ENCODE measurements around the gene TMEM258. TPM values are rescaled to one million over a fixed set of nuclear protein-coding genes. Genes with fewer than 3 reads are reported as not detected.

TMEM258 gene
- total and polyA plus RNA-seq, 2 of the 4 experiments (the other 2 are of a cell fraction): 107 to 280 TPM

- Histone ChIP-seq H2BK5ac (ENCODE audit: low read depth, low read length, poor library complexity, severe bottlenecking) (no peak overlapping the region), H3K4me2 (ENCODE audit: low read depth, low read length) (peak overlapping the region; percentile 91), H2BK120ac (ENCODE audit: low read depth, low read length) (no peak overlapping the region), H3K4me3 (ENCODE audit: insufficient read depth, low read depth, low read length) (no peak overlapping the region), H3K23ac (ENCODE audit: low read depth, low read length) (peak overlapping the region; percentile 76; the same call in 1 of the 2 replicates), H4K20me1 (ENCODE audit: insufficient read depth, low read length) (peaks cover 44% of the 10 kb centered on the region; the same call in 1 of the 2 replicates), H3K18ac (ENCODE audit: low read depth, low read length) (no peak overlapping the region), H3K9me1 (ENCODE audit: insufficient read depth, low read length) (peaks cover 24% of the 10 kb centered on the region), H3K27me3 (ENCODE audit: control insufficient read depth, insufficient read depth, low read length) (no peaks in the 10 kb centered on the region), H2BK15ac (ENCODE audit: low read depth, low read length) (peak overlapping the region; percentile 25; the same call in 2 of the 3 replicates), H2AK9ac (replicated peaks; ENCODE audit: low read depth, low read length, poor library complexity) (peak overlapping the region; percentile 99), H4K91ac (ENCODE audit: insufficient read depth, low read depth, low read length) (0 out of 2 replicates have a peak overlapping the region, but pooled peaks have one; percentile 11), H3K79me1 (ENCODE audit: low read depth in 1 of 2, low read length in 2 of 2) (peaks cover 19 to 73% of the 10 kb centered on the region in 2 experiments), H3K14ac (replicated peaks; ENCODE audit: low read depth, low read length) (peak overlapping the region; percentile 60), H3K4me1 (ENCODE audit: control insufficient read depth, insufficient read depth, low read length) (peaks cover 15% of the 10 kb centered on the region; the same call in 1 of the 2 replicates), H2BK20ac (ENCODE audit: low read depth, low read length) (no peak overlapping the region), H2AK5ac (ENCODE audit: low read depth, low read length) (peak overlapping the region; percentile 44), H3K4ac (ENCODE audit: low read depth, low read length) (peak overlapping the region; percentile 24), H3K56ac (ENCODE audit: extremely low read depth, insufficient read depth, low read length) (no peak overlapping the region), H4K8ac (ENCODE audit: low read depth in 2 of 2, low read length in 2 of 2) (no peak overlapping the region), H3K9ac (ENCODE audit: low read depth, low read length) (no peak overlapping the region), H4K5ac (ENCODE audit: low read depth, low read length) (no peak overlapping the region), H3K27ac (ENCODE audit: insufficient read depth, low read length) (no peak overlapping the region), H2AFZ (replicated peaks; ENCODE audit: low read length, poor library complexity) (no peak overlapping the region), H3K9me3 (ENCODE audit: control insufficient read depth, insufficient read depth, low read length) (no peaks in the 10 kb centered on the region), H3K36me3 (ENCODE audit: control insufficient read depth, insufficient read depth, low read length) (no peaks in the 10 kb centered on the region)
- no CpG with 5 or more reads among the region's 4 CpGs for WGBS, 2 experiments (ENCODE audit: extremely low coverage in 2 of 2, insufficient read length in 1 of 2)
- TF ChIP-seq NFE2L2 (IDR thresholded peaks at IDR 0.05; ENCODE audit: low read depth, low read length): no peak
- no peak for TF ChIP-seq USF2 (IDR thresholded peaks at IDR 0.05; ENCODE audit: low read depth, low read length)
- TF ChIP-seq POLR2A (IDR thresholded peaks at IDR 0.05; ENCODE audit: low read depth, low read length): no peak
- CTCF ChIA-PET: interaction anchor here (1.0 kb wide), 1 partner anchor 252 kb away, joined by 3 read pairs; no protein-coding TSS in a partner anchor
- dilution Hi-C loops (cut with HindIII; ENCODE audit: low sequenced_read_pairs, unreplicated experiment): no loop called here
- in situ Hi-C loops (cut with MboI; ENCODE audit: low sequenced_read_pairs): no loop called here
- POLR2A ChIA-PET (ENCODE audit: unreplicated experiment): no interaction called here
- intact Hi-C loops (cut with micrococcal nuclease): no loop called here
- no peak for ATAC-seq (ENCODE audit: low read depth)
- DNase-seq: no peak
- BruUV-seq (replicated peaks): no TSS peak
Observed at GRCh38 chr11:61829806-61830205, 37.4 kb upstream of the TMEM258 start.

Data from IMR-90 (cell line).